ENCODE results near the gene THAP4. TPM values are rescaled to one million over a fixed set of nuclear protein-coding genes. Genes with fewer than 3 reads are reported as not detected.

THAP4 gene
- total and polyA plus RNA-seq, 2 of the 13 experiments (the other 11 are each of a cell fraction or from before 2014, with no cell fraction given): 59.7 to 75.7 TPM

- TF ChIP-seq, protein P1, sequence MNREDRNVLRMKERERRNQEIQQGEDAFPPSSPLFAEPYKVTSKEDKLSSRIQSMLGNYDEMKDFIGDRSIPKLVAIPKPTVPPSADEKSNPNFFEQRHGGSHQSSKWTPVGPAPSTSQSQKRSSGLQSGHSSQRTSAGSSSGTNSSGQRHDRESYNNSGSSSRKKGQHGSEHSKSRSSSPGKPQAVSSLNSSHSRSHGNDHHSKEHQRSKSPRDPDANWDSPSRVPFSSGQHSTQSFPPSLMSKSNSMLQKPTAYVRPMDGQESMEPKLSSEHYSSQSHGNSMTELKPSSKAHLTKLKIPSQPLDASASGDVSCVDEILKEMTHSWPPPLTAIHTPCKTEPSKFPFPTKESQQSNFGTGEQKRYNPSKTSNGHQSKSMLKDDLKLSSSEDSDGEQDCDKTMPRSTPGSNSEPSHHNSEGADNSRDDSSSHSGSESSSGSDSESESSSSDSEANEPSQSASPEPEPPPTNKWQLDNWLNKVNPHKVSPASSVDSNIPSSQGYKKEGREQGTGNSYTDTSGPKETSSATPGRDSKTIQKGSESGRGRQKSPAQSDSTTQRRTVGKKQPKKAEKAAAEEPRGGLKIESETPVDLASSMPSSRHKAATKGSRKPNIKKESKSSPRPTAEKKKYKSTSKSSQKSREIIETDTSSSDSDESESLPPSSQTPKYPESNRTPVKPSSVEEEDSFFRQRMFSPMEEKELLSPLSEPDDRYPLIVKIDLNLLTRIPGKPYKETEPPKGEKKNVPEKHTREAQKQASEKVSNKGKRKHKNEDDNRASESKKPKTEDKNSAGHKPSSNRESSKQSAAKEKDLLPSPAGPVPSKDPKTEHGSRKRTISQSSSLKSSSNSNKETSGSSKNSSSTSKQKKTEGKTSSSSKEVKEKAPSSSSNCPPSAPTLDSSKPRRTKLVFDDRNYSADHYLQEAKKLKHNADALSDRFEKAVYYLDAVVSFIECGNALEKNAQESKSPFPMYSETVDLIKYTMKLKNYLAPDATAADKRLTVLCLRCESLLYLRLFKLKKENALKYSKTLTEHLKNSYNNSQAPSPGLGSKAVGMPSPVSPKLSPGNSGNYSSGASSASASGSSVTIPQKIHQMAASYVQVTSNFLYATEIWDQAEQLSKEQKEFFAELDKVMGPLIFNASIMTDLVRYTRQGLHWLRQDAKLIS (CRISPR knock-in tag; IDR thresholded peaks at IDR 0.05): peak; percentile 47; the same call in 1 of the 2 replicates
- TF ChIP-seq, protein P2, sequence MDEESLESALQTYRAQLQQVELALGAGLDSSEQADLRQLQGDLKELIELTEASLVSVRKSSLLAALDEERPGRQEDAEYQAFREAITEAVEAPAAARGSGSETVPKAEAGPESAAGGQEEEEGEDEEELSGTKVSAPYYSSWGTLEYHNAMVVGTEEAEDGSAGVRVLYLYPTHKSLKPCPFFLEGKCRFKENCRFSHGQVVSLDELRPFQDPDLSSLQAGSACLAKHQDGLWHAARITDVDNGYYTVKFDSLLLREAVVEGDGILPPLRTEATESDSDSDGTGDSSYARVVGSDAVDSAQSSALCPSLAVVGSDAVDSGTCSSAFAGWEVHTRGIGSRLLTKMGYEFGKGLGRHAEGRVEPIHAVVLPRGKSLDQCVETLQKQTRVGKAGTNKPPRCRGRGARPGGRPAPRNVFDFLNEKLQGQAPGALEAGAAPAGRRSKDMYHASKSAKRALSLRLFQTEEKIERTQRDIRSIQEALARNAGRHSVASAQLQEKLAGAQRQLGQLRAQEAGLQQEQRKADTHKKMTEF (CRISPR knock-in tag; IDR thresholded peaks at IDR 0.05): 0 out of 2 replicates have a peak, but pooled peaks have one; percentile 59
- TF ChIP-seq ZNF20 (CRISPR knock-in tag; IDR thresholded peaks at IDR 0.05) (no peak), TP53 (CRISPR knock-in tag; conservative IDR thresholded peaks at IDR 0.05) (no peak), RXRB (CRISPR knock-in tag; IDR thresholded peaks at IDR 0.05; ENCODE audit: borderline replicate concordance) (peak; percentile 17; the same call in 1 of the 2 replicates), ZFP37 (CRISPR knock-in tag; IDR thresholded peaks at IDR 0.05; ENCODE audit: borderline replicate concordance) (no peak), ELF1 (CRISPR knock-in tag; IDR thresholded peaks at IDR 0.05) (no peak), MTA1 (CRISPR knock-in tag; IDR thresholded peaks at IDR 0.05; ENCODE audit: borderline replicate concordance) (peak; percentile 64), TEAD3 (CRISPR knock-in tag; optimal IDR thresholded peaks at IDR 0.05; ENCODE audit: borderline replicate concordance) (peak; percentile 98), KDM4B (CRISPR knock-in tag; IDR thresholded peaks at IDR 0.05) (no peak), ZNF557 (CRISPR knock-in tag; IDR thresholded peaks at IDR 0.05) (no peak), ZBTB43 (CRISPR knock-in tag; conservative IDR thresholded peaks at IDR 0.05) (no peak), ZBTB1 (CRISPR knock-in tag; IDR thresholded peaks at IDR 0.05; ENCODE audit: borderline replicate concordance) (no peak), NR0B2 (CRISPR knock-in tag; IDR thresholded peaks at IDR 0.05) (no peak), LRRFIP1 (CRISPR knock-in tag; conservative IDR thresholded peaks at IDR 0.05) (no peak), ZFAT (CRISPR knock-in tag; conservative IDR thresholded peaks at IDR 0.05) (no peak), ZBTB3 (CRISPR knock-in tag; IDR thresholded peaks at IDR 0.05; ENCODE audit: borderline replicate concordance, low read depth) (0 out of 2 replicates have a peak, but pooled peaks have one; percentile 46)
Measured at GRCh38 chr2:241546771-241547498, 90.0 kb downstream of the THAP4 start (continued).
